Esophagus squamous epithelium (tissue), 5 donors: ENCODE results near the gene USP19. TPM values are rescaled to one million over a fixed set of nuclear protein-coding genes. Genes with fewer than 3 reads are reported as not detected.
A peak's percentile ranks its signal among the peaks of the same experiment; 100 is the strongest.

Source experiments
- DNase-seq: peaks from one replicate; lab custom pipeline; 2025; lab: John Stamatoyannopoulos, UW
- H3K27ac ChIP-seq, 4 donors: fragments of 200-600 bp; sonication (generic); one replicate each; pipeline ENCODE4 v1.5.1; 2016 to 2019; ENCODE audit warnings: mild to moderate bottlenecking in 1 of 4
- H3K27me3 ChIP-seq, 4 donors: fragments of 200-600 bp; sonication (generic); 1 replicate in 3 of 4; 2 replicates in 1 of 4; pipeline versions ENCODE4 v1.5.1 to v1.6.0; 2017 to 2021; ENCODE audit warnings: antibody characterized with exemption in 1 of 4
- H3K36me3 ChIP-seq, 3 donors: fragments of 200-600 bp; sonication (generic); one replicate each; pipeline ENCODE4 v1.5.1; 2016 to 2019
- H3K4me1 ChIP-seq, 3 donors: fragments of 200-600 bp; sonication (generic); one replicate each; pipeline ENCODE4 v1.5.1; 2017 to 2019
- H3K4me3 ChIP-seq, 4 donors: fragments of 200-600 bp; sonication (generic); 1 replicate in 3 of 4; 2 replicates in 1 of 4; pipeline ENCODE4 v1.5.1; 2016 to 2019; ENCODE audit warnings: mild to moderate bottlenecking in 2 of 4, moderate library complexity in 1 of 4
- H3K9me3 ChIP-seq, 3 donors: fragments of 200-600 bp; sonication (generic); one replicate each; pipeline ENCODE4 v1.5.1; 2016 to 2019
- CTCF ChIP-seq, 6 experiments: fragments of 450-650 bp in 4 of 6; fragments of 200-600 bp in 2 of 6; sonication (generic) in 2 of 6; IDR thresholded peaks; one replicate each; pipeline ENCODE4 v1.5.1; 2016 to 2019; ENCODE audit warnings: antibody characterized with exemption in 6 of 6, mild to moderate bottlenecking in 4 of 6, moderate library complexity in 4 of 6
- POLR2A ChIP-seq, 4 donors: fragments of 450-650 bp; IDR thresholded peaks; one replicate each; pipeline ENCODE4 v1.6.1; 2017; ENCODE audit warnings: antibody characterized with exemption in 4 of 4, mild to moderate bottlenecking in 4 of 4, moderate library complexity in 3 of 4
- WGBS, 2 donors: methylation state at CpG; one replicate each; pipeline ENCODE4 v1.1.5; 2018; 5-methylcytosine and 5-hydroxymethylcytosine counted together
- intact Hi-C: fragments of 100-400 bp; cut with DNase I; formaldehyde crosslinking; loops from one replicate; pipeline ENCODE4 v1.15.0; 2022
- total RNA-seq, 4 donors: library from RNA; depleted of rRNA; stranded (reverse); fragments of >200 nt; gene quantifications; one replicate each; pipeline ENCODE4 v1.1.0, GENCODE V29; 2016
- donor health status: DM: yes; HTN: yes; CAD: no.

USP19 gene
- total RNA-seq, 4 donors from 2014 or later = 37.8 to 52.3 (median 40.7) TPM

DNA sequence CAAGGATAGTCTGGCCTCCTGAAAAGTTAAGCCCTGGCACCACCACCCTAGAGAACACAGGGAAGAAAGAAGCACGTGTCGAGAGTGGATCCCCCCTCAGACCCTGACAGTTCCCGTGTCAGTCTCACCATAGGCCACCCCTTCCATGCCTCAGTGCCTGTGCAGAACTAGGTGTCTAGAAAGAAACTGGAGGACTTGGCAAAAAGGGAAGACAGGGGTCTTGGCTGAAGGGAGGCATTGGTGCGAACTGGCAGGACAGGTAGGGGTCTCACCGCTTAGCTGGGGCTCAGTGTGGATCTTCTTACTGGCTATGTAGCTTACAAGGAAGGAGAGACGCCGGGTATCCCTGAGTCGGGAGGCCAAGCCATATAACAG lies 16.6 kb downstream of the USP19 start:
- intact Hi-C loops = no loop called here
- Histone ChIP-seq H3K27ac (peak overlapping the region; percentile 84 to 95 (median 88)), H3K4me1 (peaks cover 18 to 30% (median 20%) of the 10 kb centered on the region in 3 donors), H3K4me3 (peak overlapping the region; percentile 62 to 96 (median 91)), H3K9me3 (no peaks in the 10 kb centered on the region), H3K27me3 (no peaks in the 10 kb centered on the region), H3K36me3 (peaks cover 26 to 64% (median 45%) of the 10 kb centered on the region in 3 donors)
- TF ChIP-seq POLR2A (IDR thresholded peaks at IDR 0.05) (no peak), CTCF (IDR thresholded peaks at IDR 0.05) (no peak)
- 0 to 5% methylated on average over 4 to 8 of the region's 8 CpGs for WGBS, 2 donors
- DNase-seq = no peak

- peaks cover 12 to 27% (median 15%) of the 10 kb centered on the region in 3 donors for H3K4me1 ChIP-seq
- H3K27me3 ChIP-seq = no peaks in the 10 kb centered on the region
- intact Hi-C loops = no loop called here
- TF ChIP-seq POLR2A (IDR thresholded peaks at IDR 0.05) (no peak), CTCF (IDR thresholded peaks at IDR 0.05) (no peak)
- no peak for DNase-seq
- WGBS, 2 donors = 84 to 91% methylated on average over 5 to 7 of the region's 11 CpGs
- peaks cover 28 to 78% (median 52%) of the 10 kb centered on the region in 3 donors for H3K36me3 ChIP-seq
- no peak overlapping the region for H3K4me3 ChIP-seq
- H3K27ac ChIP-seq = no peak overlapping the region
- no peaks in the 10 kb centered on the region for H3K9me3 ChIP-seq
Observed at GRCh38 chr3:49100046-49100615, 20.5 kb downstream of the USP19 start.

DNA sequence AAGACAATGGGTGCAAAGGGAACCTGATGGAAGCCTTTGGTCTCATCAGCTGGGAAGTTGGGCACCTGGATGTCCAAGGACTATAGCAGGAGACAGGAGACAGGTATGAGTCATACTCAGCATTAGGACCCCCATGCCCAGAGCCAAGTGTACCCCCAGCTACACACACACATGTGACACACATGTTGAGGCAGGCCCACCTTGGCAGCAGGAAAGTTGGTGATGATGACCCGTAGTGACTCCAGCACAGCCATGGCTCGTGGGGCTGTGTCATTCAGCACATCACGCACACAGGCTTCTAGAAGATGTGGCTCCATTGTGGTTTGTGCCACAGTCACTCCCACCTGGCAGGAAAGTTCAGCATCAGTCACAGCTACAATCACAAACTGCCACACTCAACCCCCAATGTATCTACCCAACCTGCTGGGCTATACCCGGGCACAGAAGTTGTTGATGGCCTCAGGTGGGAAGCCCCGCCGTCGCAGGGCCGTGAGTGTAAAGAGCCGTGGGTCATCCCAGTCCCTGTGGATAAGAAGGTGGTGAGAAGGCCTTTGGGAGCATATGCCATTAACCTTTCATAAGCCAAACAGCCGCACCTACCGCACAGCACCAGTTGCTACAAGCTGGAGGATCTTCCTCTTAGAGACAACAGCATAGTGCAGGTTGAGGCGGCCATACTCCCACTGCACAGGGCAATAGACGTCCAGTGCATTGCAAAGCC lies 21.6 kb downstream of the USP19 start:
- 78 to 87% methylated on average over 10 to 12 of the region's 13 CpGs for WGBS, 2 donors
- H3K27me3 ChIP-seq = no peaks in the 10 kb centered on the region
- H3K9me3 ChIP-seq = no peaks in the 10 kb centered on the region
- no peak for DNase-seq
- H3K27ac ChIP-seq = no peak overlapping the region
- TF ChIP-seq CTCF (IDR thresholded peaks at IDR 0.05) (no peak), POLR2A (IDR thresholded peaks at IDR 0.05) (no peak)
- H3K4me3 ChIP-seq = no peak overlapping the region
- H3K36me3 ChIP-seq = peaks cover 28 to 78% (median 52%) of the 10 kb centered on the region in 3 donors
- peaks cover 9 to 30% (median 20%) of the 10 kb centered on the region in 3 donors for H3K4me1 ChIP-seq
- intact Hi-C loops = loop anchor here (10.0 kb wide), 1 partner anchor 74 kb away; the partner anchor contains the start of genes IMPDH2 and NDUFAF3

GRCh38 chr3:49098429-49098828 lies 22.2 kb downstream of the USP19 start:
- Histone ChIP-seq H3K9me3 (no peaks in the 10 kb centered on the region), H3K27me3 (no peaks in the 10 kb centered on the region), H3K4me3 (no peak overlapping the region), H3K27ac (no peak overlapping the region), H3K4me1 (peaks cover 3 to 24% (median 13%) of the 10 kb centered on the region in 3 donors), H3K36me3 (peaks cover 28 to 78% (median 52%) of the 10 kb centered on the region in 3 donors)
- 23% methylated on average over 3 of the region's 5 CpGs; no CpG with 5 or more reads in 1 of the 2 donors for WGBS, 2 donors
- TF ChIP-seq CTCF (IDR thresholded peaks at IDR 0.05) (no peak), POLR2A (IDR thresholded peaks at IDR 0.05) (no peak)
- intact Hi-C loops = loop anchor here (10.0 kb wide), 1 partner anchor 74 kb away; the partner anchor contains the start of genes IMPDH2 and NDUFAF3
- DNase-seq = no peak
